ENCODE data around the gene MIER1.
"Not testable (repeated sequence)": the region's sequence is repeated elsewhere in the genome, so short reads cannot be mapped to it uniquely, and the experiment has no call there.

Gene MIER1

GRCh38 chr1:66937529-66938234, 12.9 kb downstream of the MIER1 start:
- no peak for DNase-seq (ENCODE audit: low read depth in 2 of 2, low spot score in 1 of 2)

DNA sequence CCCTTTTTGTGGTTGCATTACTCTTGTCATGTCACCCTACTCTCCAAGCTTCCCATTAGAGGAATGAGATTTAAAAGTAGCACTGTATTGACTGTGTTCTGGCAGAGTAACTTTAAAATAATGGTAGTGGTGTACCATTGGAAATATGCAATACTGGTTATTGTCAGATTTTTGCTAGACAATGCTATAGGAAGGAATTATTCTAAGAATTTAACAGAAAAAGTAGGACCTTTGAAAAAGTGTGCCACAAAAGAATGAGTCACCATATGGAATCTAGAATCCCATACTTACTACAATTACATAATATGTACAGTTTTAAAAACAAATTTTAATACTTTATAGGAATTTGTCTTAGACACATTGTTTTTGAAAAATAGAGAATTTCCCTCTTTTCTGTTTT, 13.8 kb downstream of the MIER1 start:
- no peak for DNase-seq (ENCODE audit: low read depth in 2 of 2, low spot score in 1 of 2)

- DNase-seq (ENCODE audit: low read depth in 2 of 2, low spot score in 1 of 2): no peak
These were observed 16.2 kb downstream of the MIER1 start for GRCh38 chr1:66940981-66941380.

- no peak for DNase-seq (ENCODE audit: low read depth in 2 of 2, low spot score in 1 of 2)
These were observed 18.7 kb downstream of the MIER1 start for GRCh38 chr1:66943361-66943969.

GRCh38 chr1:66944330-66945274, 19.8 kb downstream of the MIER1 start:
- no peak for DNase-seq (ENCODE audit: low read depth in 2 of 2, low spot score in 1 of 2)

DNA sequence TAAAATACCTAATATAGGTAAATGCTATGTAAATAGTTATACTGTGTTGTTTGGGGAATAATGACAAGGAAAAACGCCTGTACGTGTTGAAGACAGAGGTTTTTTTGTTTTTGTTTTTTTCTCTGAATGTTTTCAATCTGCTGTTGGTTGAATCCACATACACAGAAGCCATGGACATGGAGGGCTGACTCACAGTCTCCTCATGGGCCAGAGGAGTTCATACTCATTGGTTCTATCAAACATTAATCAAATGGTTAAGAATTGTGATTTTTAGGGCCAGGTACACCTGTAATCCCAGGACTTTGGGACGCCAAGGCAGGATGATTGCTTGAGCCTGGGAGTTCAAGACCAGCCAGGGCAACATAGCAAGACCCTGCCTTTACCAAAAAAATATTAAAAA, 20.5 kb downstream of the MIER1 start:
- DNase-seq (ENCODE audit: low read depth in 2 of 2, low spot score in 1 of 2): no peak

GRCh38 chr1:66947267-66947666, 22.5 kb downstream of the MIER1 start:
- no peak for DNase-seq (ENCODE audit: low read depth in 2 of 2, low spot score in 1 of 2)

DNA sequence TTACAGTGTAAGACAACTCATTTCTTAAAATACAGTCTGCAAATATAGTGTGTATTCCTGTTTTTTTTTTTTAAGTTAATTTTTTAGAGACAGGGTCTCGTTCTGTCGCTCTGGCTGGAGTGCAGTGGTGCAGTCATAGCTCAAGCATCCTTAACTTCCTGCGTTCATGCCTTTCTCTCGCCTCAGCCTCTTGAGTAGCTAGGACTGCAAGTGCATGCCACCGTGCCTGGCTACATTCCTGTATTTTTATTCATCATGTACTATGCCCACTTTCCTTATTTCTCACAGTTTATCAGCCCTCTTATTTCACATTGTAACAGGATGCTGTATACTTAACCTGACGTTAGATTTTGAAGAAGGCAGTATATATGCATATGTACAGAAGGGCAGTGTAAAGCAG, 26.7 kb downstream of the MIER1 start:
- no peak for DNase-seq (ENCODE audit: low read depth in 2 of 2, low spot score in 1 of 2)

DNA sequence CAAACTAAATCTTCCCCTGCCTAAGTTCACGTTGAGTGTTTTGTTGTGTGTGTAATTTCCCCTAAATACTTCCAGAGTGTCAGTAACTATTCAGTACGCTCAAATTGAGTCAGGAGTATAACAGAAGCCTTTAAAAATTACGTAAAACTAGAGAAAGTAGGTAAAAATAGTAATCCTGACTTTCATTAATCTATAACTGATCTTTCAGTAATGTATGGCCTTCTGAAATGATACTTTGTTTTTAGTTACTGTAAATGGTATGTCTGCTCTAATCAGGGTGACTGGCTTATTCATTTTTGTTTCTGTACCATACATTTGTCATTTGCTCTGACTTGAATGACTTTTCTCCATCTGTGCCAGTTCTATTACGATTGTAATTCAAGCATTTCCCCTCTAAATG, 29.4 kb downstream of the MIER1 start:
- DNase-seq (ENCODE audit: low read depth in 2 of 2, low spot score in 1 of 2): no peak

GRCh38 chr1:66957938-66958337, 33.1 kb downstream of the MIER1 start:
- no peak for DNase-seq (ENCODE audit: low read depth in 2 of 2, low spot score in 1 of 2)

GRCh38 chr1:66966188-66966873, 41.5 kb downstream of the MIER1 start:
- not testable (repeated sequence) for DNase-seq (ENCODE audit: low read depth in 2 of 2, low spot score in 1 of 2)

DNA sequence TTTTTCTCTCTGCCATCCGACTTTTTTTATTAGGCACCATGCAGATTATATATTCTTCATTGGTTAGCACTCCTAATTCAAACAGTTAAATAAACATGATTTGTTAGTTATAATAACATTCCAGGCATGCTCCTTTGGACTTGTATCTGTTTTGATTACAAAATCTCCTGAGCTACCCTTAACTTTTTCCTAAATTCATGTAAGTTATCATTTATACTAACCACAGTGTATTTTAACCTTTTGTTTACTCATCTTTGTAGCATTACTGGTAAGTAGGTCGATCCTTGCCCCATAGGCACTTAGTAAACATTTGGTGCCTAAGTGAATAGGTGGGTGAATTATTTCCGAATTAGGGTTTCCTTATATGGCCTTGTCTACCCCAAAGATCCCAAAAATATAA, 43.8 kb downstream of the MIER1 start:
- DNase-seq (ENCODE audit: low read depth in 2 of 2, low spot score in 1 of 2): no peak

GRCh38 chr1:66978201-66978600, 53.4 kb downstream of the MIER1 start:
- DNase-seq (ENCODE audit: low read depth in 2 of 2, low spot score in 1 of 2): no peak

DNA sequence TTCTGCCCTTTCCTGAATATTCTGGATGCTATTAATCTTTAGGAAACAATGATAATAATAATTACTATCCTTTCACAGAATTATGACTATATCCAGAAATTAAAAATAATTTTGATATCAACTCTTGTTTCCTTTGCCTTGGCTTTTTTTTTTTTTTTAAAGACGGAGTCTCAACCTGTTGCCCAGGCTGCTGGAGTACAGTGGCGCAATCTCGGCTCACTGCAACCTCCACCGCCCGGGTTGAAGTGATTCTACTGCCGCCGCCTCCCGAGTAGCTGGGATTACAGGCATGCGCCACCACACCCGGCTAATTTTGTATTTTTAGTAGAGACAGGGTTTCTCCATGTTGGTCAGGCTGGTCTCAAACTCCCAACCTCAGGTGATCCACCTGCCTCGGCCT, 54.8 kb downstream of the MIER1 start:
- DNase-seq (ENCODE audit: low read depth in 2 of 2, low spot score in 1 of 2): not testable (repeated sequence)

- no peak for DNase-seq (ENCODE audit: low read depth in 2 of 2, low spot score in 1 of 2)
These were observed 56.1 kb downstream of the MIER1 start for GRCh38 chr1:66980745-66981367.

GRCh38 chr1:66981679-66982078, 56.9 kb downstream of the MIER1 start:
- DNase-seq (ENCODE audit: low read depth in 2 of 2, low spot score in 1 of 2): peak; percentile 5 to 13

DNA sequence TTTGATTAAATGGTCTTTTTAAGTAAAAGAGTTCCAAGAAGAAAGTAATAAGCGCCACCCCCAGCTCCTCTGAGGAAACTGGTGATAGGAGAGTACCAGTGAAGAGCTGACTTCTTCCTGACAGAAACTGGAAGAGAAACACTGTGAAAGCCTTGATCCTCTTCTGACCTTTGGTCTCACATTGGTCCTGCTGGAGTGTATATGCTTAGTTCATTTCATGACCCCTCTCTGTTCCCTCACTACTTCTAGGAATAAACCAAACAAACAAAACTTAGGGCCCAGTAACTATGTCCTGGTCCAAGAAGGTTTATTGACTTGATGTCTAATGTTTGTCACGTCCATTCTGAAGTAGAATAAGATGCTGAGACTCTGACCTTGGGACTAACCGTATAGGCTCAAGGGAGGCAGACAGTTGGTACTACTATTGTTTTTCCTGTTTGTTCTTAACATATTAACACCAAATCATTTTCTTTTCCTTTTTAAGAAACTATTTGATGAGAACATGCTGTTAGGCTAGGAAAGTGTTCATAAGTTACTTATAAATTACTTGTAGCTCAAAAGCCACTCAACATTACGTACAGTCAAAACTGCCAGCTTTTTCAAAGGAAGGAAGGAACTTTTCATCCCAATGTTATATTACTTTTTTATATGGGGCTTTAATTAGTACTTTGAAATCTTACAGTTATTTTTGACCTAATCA, 57.9 kb downstream of the MIER1 start:
- no peak for DNase-seq (ENCODE audit: low read depth in 2 of 2, low spot score in 1 of 2)

DNA sequence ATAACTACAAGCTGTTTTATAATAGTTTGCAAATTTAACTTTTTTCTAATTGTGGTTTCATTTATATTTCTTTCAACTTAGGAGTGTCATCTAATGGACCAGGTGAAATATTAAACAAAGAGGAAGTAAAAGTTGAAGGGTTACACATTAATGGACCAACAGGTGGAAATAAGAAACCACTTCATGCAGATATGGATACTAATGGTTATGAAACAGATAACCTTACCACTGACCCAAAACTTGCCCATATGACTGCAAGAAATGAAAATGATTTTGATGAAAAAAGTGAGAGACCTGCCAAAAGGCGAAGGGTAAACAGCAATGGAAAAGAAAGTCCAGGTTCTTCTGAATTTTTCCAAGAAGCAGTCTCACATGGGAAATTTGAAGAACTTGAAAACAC, 59.7 kb downstream of the MIER1 start:
- no peak for DNase-seq (ENCODE audit: low read depth in 2 of 2, low spot score in 1 of 2)

- DNase-seq (ENCODE audit: low read depth in 2 of 2, low spot score in 1 of 2): no peak
These were observed 61.0 kb downstream of the MIER1 start for GRCh38 chr1:66985835-66986234.

GRCh38 chr1:66993076-66993475, 68.3 kb downstream of the MIER1 start:
- no peak for DNase-seq (ENCODE audit: low read depth in 2 of 2, low spot score in 1 of 2)

Measured in stimulated activated CD8-positive, alpha-beta memory T cell treated with anti-CD3 and anti-CD28 coated beads, Interleukin-4, amount 100 ng/mL, for 4 hours (primary cell).